Stimulated activated naive CD8-positive, alpha-beta T cell treated with anti-CD3 and anti-CD28 coated beads, Interleukin-15, amount 100 ng/mL, for 72 hours (primary cell): Measurements from ENCODE around the gene NSUN7.
A peak's percentile ranks its signal among the peaks of the same experiment; 100 is the strongest.
"Not testable (repeated sequence)": the region's sequence is repeated elsewhere in the genome, so short reads cannot be mapped to it uniquely, and the experiment has no call there.

ENCODE experiments used
- ATAC-seq: fragments of 150-1000 bp; cut with Tn5 transposase; 2 replicates; pipeline ENCODE4 v1.10.0; 2021; ENCODE audit warnings: mild to moderate bottlenecking, moderate library complexity
- DNase-seq, 2 donors: peaks; one replicate each; pipeline ENCODE4 v3.0.0; 2021 to 2022
- H3K27ac Mint-ChIP-seq, 2 donors: one replicate each; pipeline ENCODE4 v1.8.0; 2022; ENCODE audit warnings: mild to moderate bottlenecking in 2 of 2, mixed read lengths in 2 of 2, moderate library complexity in 2 of 2
- H3K27me3 Mint-ChIP-seq: one replicate; pipeline ENCODE4 v1.8.0; 2022; ENCODE audit warnings: mixed read lengths
- H3K4me1 Mint-ChIP-seq: one replicate; pipeline ENCODE4 v1.8.0; 2022; ENCODE audit warnings: mild to moderate bottlenecking, mixed read lengths
- H3K4me3 Mint-ChIP-seq, 2 donors: one replicate each; pipeline ENCODE4 v1.8.0; 2022; ENCODE audit warnings: mild to moderate bottlenecking in 2 of 2, mixed read lengths in 2 of 2, moderate library complexity in 1 of 2
- H3K9me3 Mint-ChIP-seq, 2 donors: one replicate each; pipeline ENCODE4 v1.8.0; 2022; ENCODE audit warnings: mixed read lengths in 2 of 2

Gene NSUN7

DNA sequence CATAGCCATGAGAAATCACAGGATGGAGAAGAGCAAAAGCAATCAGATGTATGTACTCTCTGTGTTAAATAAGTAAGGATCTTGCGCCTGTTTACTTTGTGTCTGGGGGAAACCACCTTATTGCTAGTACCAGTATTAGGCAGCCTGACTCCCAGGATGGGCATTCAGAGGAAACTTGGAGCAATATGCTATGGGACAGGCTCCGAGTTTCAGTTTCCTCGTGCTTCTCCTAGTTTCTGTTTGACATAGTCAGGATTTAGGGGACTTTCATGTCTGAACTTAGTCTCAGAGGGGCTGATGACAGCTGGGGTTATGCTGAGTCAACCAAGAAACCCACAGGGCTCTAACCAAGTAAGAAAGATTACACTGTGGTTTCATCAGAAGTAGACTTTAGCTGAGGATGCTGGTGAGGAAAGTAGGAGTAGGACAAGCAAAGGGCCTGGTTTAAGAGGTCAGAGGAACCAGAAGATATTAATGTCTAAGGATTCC is 13.5 kb downstream of the NSUN7 start:
- peak; percentile 99 for ATAC-seq
- Mint-ChIP-seq H3K27me3 (peaks cover 12% of the 10 kb centered on the region), H3K9me3 (no peaks in the 10 kb centered on the region), H3K27ac (peak overlapping the region; percentile 95 to 96), H3K4me1 (peaks cover 16% of the 10 kb centered on the region), H3K4me3 (peak overlapping the region in 1 of 2 donors; percentile 68)
- DNase-seq, result peak; percentile 54 to 77

DNA sequence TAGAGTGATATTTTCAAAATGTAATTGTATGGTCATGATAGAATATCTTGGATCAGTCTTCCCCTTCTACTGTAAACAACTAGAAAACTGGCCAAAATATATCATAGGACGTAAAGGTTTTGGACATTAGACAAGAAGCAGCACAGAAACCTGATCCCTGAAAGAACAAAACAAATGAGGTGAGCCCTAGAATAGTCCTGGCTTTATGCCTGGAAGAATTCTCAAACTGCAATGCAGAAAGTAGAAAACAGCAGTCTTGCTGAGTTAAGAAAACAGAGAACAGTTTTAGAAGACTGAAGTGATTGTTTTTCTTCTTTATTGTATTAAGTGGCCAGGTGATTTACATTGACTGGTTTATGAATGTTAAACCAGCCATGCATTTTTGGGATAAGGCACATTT is 19.5 kb downstream of the NSUN7 start:
- no peaks in the 10 kb centered on the region for H3K4me1 Mint-ChIP-seq
- H3K27me3 Mint-ChIP-seq, result peaks cover 12% of the 10 kb centered on the region
- no peak overlapping the region for H3K27ac Mint-ChIP-seq
- no peak for ATAC-seq
- no peak for DNase-seq
- H3K9me3 Mint-ChIP-seq, result no peaks in the 10 kb centered on the region
- no peak overlapping the region for H3K4me3 Mint-ChIP-seq

DNA sequence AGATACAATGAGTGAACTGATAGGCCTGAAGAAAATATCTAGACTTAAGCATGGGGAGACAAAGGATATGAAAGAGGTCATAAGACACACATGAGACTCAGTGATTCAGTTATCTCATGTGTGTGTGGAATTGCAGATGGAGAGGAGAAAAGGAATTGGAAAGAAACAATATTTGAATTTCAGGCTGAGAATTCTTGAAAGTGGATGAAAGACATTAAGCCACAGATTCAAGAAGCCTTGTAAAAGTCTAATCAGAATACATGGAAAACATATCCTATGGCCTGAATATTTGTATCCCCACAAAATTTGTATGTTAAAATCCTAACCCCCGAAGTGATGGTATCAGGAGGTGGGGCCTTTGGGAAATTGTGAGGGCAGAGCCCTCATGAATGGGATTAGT is 28.3 kb downstream of the NSUN7 start:
- H3K4me1 Mint-ChIP-seq, result no peaks in the 10 kb centered on the region
- no peak for DNase-seq
- no peak overlapping the region for H3K27ac Mint-ChIP-seq
- H3K27me3 Mint-ChIP-seq, result peaks cover 7% of the 10 kb centered on the region
- H3K9me3 Mint-ChIP-seq, result no peaks in the 10 kb centered on the region
- ATAC-seq, result no peak
- no peak overlapping the region for H3K4me3 Mint-ChIP-seq

DNA sequence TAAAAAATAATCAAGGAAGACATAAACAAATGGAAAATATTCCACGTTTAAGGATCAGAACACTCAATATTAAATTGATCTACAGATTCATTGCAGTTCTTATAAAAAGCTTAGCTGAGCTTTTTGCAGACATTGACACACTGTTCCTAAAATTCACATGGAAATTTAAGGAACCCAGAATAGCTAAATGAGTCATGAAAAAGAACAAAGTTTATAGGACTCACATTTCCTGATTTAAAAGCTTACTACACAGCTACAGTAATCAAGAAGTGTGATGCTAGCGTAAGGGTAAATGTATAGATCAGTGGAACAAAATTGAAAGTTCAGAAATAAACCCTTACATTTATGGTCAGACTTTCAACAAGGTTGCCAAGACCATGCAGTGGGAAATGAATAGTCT is 33.1 kb downstream of the NSUN7 start:
- H3K4me1 Mint-ChIP-seq, result no peaks in the 10 kb centered on the region
- H3K4me3 Mint-ChIP-seq, result no peak overlapping the region
- no peaks in the 10 kb centered on the region for H3K9me3 Mint-ChIP-seq
- peaks cover 32% of the 10 kb centered on the region for H3K27me3 Mint-ChIP-seq
- H3K27ac Mint-ChIP-seq, result no peak overlapping the region
- no peak for DNase-seq
- no peak for ATAC-seq

DNA sequence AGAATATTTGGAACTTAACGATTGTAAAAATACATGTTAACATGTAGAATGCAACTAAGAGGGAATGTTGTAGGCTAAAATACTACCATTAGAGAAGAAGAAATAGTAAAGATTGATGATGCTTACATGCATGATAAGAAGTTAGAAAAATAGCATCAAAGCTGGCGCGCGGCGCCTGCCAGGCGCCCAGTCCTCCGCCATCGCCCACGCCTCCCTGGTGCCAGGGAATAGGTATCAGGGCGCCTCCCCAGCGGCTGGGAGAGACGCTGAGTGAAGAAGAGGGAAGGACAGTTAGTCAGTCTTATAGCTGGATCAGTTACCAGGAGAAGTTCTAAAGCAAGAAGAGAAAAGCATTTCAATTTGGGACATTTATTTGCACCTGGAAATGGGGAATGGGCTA is 36.0 kb downstream of the NSUN7 start:
- DNase-seq, result no peak
- Mint-ChIP-seq H3K9me3 (no peaks in the 10 kb centered on the region), H3K4me1 (no peaks in the 10 kb centered on the region), H3K27ac (no peak overlapping the region), H3K4me3 (no peak overlapping the region), H3K27me3 (peaks cover 40% of the 10 kb centered on the region)
- ATAC-seq, result no peak

DNA sequence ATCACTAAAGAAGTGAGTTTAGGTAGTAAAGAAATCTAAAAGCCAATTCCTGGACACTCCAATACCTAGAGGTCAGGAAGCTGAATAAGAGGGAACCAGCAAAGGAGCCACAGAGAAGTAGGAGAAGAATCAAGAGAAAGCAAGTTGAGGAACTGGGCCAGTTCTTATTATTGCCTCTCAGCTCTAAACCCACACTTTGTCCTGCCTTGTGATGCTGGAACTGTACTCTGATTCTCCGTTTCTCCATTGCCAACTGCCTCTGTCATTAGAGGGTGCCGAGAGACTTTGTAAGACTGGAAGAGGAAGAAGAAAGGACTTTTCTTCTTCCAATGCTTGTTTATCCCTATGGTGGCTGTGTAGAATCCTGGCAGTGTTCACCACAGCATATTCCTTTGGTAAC is 38.6 kb downstream of the NSUN7 start:
- Mint-ChIP-seq H3K27me3 (peaks cover 32% of the 10 kb centered on the region), H3K27ac (no peak overlapping the region), H3K4me1 (no peaks in the 10 kb centered on the region), H3K9me3 (no peaks in the 10 kb centered on the region), H3K4me3 (no peak overlapping the region)
- DNase-seq, result no peak
- no peak for ATAC-seq

DNA sequence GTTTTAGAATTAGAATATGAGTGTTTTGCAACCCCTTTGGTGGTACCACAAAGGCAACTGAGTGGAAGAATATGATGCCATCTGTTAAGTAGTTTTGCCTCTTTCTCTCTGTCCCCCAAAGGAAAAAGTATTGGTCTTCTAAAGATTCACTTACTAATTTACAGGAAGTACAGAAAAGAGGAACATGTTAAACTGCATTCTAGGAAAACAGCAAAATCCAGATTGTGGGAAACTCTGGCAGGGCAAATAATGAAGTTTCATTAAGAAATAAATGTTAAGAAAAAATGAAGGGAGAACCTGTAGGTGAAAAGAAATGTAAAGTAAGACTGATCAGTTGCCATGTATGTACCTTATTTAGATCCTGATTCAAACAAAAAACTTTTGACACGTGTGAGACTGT is 39.3 kb downstream of the NSUN7 start:
- H3K4me1 Mint-ChIP-seq, result no peaks in the 10 kb centered on the region
- ATAC-seq, result no peak
- H3K4me3 Mint-ChIP-seq, result no peak overlapping the region
- peaks cover 27% of the 10 kb centered on the region for H3K27me3 Mint-ChIP-seq
- no peak for DNase-seq
- H3K9me3 Mint-ChIP-seq, result no peaks in the 10 kb centered on the region
- no peak overlapping the region for H3K27ac Mint-ChIP-seq

DNA sequence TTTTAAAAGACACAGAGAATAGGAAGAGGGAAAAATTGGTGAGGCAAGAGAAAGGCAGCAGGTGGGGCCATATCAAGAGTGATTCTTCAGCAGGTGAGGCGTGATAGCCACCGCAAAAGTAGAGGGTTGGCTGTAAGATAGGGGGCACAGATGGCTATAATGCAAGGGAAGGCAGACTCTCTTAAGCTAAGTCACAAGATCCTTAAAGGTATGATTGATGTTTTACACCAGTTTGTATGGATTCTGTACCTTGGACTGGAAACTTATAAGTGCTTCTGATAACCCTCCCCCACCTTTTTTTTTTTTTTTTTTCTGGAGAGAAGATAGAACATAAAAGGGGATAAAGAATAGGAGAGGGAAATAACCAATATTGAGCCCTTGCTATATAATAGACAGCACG is 40.0 kb downstream of the NSUN7 start:
- Mint-ChIP-seq H3K4me1 (no peaks in the 10 kb centered on the region), H3K27ac (no peak overlapping the region), H3K4me3 (no peak overlapping the region), H3K27me3 (peaks cover 19% of the 10 kb centered on the region), H3K9me3 (no peaks in the 10 kb centered on the region)
- ATAC-seq (no peak), DNase-seq (no peak)

DNA sequence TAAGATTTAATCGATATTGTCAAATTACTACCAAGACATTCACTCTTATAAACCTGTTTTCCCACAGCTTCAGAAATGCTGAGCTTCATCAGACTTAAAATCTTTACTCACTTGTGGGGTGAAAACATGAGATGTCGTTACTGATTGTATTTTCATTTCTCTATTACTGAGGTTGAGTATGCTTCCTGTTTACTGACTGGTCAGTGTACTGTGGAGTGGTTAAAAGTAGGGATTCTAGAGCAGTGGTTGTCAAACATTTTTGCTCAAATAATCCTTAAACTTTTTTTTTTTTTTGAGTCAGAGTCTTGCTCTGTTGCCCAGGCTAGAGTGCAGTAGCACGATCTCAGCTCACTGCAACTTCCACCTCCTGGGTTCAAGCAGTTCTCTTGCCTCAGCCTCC is 50.3 kb downstream of the NSUN7 start:
- no peak overlapping the region for H3K27ac Mint-ChIP-seq
- H3K27me3 Mint-ChIP-seq, result no peaks in the 10 kb centered on the region
- no peaks in the 10 kb centered on the region for H3K4me1 Mint-ChIP-seq
- no peak overlapping the region for H3K4me3 Mint-ChIP-seq
- H3K9me3 Mint-ChIP-seq, result no peaks in the 10 kb centered on the region
- DNase-seq (no peak), ATAC-seq (no peak)

DNA sequence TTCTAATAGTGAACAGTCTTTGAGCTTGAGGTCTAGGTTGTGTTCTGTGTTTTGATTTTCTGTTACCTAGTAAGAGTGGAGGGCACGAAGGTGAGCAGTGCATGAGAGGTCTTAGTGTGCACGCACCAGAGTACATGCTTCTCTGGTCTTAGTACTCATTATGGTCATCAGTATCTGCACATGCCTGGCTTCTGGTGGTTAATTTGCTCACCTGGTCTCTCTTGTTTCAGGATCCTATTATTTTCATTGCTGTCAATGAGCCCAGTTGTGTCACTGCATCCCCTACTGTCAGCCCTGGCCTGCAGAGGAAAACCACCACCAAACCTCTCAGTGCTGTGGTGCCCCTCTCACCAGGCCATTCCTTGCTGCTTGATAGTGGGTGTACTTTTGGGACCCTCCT is 54.8 kb downstream of the NSUN7 start:
- Mint-ChIP-seq H3K4me3 (no peak overlapping the region), H3K27me3 (no peaks in the 10 kb centered on the region), H3K4me1 (no peaks in the 10 kb centered on the region), H3K27ac (no peak overlapping the region), H3K9me3 (no peaks in the 10 kb centered on the region)
- DNase-seq, result no peak
- no peak for ATAC-seq

DNA sequence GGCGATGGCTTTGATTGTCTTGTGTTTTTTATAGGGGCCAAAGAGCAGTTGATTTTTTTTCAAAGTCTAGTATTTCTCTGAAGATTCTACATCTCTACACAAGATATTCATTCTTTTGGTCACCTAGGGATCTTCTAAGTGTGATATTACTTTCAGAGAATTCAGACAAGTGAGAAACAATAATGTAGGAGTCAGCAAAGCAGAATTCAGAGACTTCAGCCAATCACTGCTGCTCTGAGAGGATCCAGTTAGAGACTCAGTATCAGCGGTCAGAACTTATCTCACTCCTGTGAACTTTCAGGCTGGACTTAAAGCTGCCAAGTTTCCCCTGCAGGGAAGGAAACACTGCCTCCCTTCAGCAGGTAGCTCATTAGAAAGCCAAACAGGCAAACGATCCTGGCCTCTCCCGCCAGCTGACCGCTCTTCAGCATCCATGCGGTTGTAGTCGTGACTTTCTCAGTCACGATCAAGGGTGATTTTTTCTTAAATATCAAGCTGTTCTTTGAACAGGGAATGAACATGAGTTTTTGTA is 59.2 kb downstream of the NSUN7 start:
- ATAC-seq, result no peak
- Mint-ChIP-seq H3K27ac (peak overlapping the region in 1 of 2 donors; percentile 50), H3K4me3 (no peak overlapping the region), H3K4me1 (no peaks in the 10 kb centered on the region), H3K9me3 (no peaks in the 10 kb centered on the region), H3K27me3 (no peaks in the 10 kb centered on the region)
- no peak for DNase-seq

DNA sequence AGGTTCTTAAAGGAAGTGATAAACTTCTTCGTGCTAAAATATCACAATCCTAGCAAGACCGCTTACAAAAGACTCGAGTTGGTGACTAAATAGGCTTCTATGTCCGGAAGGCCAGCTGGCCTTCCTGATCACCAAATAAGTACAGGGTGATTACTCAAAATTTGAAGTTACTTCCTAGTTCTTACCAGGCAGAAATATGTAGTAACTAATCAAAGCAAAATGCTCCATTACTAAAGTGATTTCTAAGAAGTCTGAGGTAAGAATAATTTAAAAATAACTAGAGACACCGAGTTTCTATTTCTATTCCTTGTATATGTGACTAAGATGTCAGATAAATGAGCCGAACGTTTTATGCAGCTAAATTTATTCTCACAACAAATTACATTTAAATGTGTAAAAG is 62.2 kb downstream of the NSUN7 start:
- Mint-ChIP-seq H3K9me3 (no peaks in the 10 kb centered on the region), H3K27me3 (no peaks in the 10 kb centered on the region), H3K4me3 (no peak overlapping the region), H3K27ac (no peak overlapping the region), H3K4me1 (no peaks in the 10 kb centered on the region)
- DNase-seq (no peak), ATAC-seq (no peak)

DNA sequence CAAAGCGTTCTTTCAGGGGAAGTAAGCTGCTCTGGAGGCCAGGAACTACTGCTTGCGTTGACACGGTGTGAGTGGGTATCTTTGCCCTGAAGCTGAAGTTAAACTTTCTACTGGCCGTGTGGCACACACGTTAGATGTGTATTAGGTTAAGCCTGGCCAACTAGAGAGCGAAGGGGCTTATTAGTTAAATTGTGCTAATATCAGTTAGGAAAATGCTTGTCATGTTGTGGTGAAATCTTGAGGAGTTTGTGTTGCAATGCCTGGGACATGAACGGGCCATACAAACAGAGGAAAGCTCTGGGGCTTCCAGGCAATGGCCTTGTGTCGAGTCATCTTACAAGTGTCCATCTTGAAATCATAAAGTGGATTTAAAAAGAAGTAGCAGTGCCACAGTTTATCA is 62.6 kb downstream of the NSUN7 start:
- no peaks in the 10 kb centered on the region for H3K9me3 Mint-ChIP-seq
- no peak for ATAC-seq
- H3K4me3 Mint-ChIP-seq, result no peak overlapping the region
- H3K27ac Mint-ChIP-seq, result no peak overlapping the region
- H3K4me1 Mint-ChIP-seq, result no peaks in the 10 kb centered on the region
- no peaks in the 10 kb centered on the region for H3K27me3 Mint-ChIP-seq
- DNase-seq, result no peak

DNA sequence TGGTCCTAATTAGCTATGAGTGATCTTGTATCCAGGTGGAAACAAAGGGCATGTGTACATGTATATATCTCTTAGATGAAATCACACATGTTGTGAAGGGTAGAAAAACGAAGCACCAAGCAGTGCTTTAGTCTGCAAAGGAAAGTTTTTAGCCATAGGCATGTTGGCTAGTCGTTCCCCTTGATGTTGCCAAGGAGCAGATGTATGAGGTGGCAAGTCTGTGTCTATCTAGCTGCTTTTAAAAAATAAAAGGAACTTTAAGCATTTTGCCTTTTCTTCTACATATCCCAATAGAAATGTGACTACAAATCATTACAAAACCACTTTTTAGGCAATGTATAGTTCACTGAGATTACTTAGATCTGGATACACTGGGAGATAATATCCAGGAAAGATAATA is 63.1 kb downstream of the NSUN7 start:
- H3K4me3 Mint-ChIP-seq, result no peak overlapping the region
- no peak overlapping the region for H3K27ac Mint-ChIP-seq
- H3K9me3 Mint-ChIP-seq, result no peaks in the 10 kb centered on the region
- H3K4me1 Mint-ChIP-seq, result no peaks in the 10 kb centered on the region
- ATAC-seq (no peak), DNase-seq (no peak)
- H3K27me3 Mint-ChIP-seq, result no peaks in the 10 kb centered on the region

DNA sequence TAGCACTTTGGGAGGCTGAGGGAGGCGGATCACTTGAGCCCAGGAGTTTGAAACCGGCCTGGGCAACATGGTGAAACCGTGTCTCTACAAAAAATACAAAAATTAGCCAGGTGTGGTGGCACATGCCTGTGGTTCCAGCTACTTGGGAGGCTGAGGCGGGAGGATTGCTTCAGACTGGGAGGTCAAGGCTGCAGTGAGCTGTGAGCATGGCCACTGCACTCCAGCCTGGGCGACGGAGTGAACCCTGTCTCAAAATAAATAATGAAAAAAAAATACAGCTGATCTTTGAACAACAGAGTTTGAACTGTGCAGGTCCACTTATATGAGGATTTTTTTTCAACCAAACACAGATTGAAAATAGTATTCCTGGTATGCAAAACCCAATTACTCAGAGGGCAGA is 67.4 kb downstream of the NSUN7 start:
- not testable (repeated sequence) for ATAC-seq, H3K4me3 Mint-ChIP-seq, H3K27ac Mint-ChIP-seq, H3K27me3 Mint-ChIP-seq, DNase-seq, H3K4me1 Mint-ChIP-seq, H3K9me3 Mint-ChIP-seq

DNA sequence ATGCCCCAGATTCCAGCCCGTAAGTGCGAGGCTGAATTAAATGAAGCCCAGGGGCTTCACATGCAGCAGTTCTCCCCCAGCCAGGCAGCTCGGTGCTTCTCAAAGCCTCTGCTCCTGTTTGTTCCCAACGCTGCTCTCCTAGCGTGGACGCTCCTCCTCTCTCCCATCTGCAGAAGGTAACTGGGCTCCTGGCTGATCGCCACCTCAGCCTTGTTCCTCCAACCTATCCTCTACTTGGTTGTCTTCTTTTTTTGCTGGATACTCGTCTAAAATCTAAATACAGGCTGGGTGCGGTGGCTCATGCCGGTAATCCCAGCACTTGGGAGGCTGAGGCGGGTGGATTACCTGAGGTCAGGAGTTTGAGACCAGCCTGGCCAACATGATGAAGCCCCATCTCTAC is 70.3 kb downstream of the NSUN7 start:
- H3K4me1 Mint-ChIP-seq, result no peaks in the 10 kb centered on the region

DNA sequence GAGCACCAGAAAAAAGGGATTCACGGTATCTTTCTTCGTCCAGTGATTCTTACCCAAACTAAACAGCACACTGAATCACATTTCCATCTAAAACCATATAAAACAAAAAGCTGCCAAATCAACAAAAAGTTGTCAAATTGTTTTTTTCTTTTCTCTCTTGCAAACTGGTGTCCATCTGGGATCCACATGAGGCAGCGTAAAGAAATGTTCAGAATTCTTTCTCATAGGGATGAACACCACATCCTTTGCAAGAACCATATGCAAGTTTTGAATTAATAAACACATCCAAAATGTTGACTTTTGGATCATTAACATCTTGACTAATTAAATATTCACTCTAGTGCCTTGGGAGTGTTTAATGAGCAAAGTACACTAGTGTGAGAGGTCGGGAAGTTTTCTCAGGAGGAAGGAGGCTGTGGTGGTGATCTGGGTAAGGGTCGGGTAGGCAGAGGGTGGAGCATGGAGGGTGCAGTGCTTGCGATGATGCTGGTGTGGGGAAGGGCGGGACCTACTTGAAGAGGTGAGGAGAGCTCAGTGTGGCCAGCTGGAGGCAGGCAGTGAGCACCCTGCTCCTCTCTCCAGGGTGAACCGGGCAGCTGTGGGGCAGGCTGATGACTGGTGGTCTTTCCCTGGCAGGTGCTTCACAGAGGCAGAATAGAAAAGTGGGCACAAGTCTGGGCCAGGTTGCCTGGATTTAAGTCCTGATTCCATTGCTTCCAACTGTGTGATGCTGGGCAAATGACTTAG is 72.8 kb downstream of the NSUN7 start:
- Mint-ChIP-seq H3K9me3 (peaks cover 0 to 3% of the 10 kb centered on the region in 2 donors), H3K4me1 (no peaks in the 10 kb centered on the region), H3K27me3 (peaks cover 7% of the 10 kb centered on the region), H3K27ac (peak overlapping the region; percentile 7 to 23), H3K4me3 (no peak overlapping the region)
- DNase-seq (no peak), ATAC-seq (no peak)

More for the DNA sequence above, 70.3 kb downstream of the NSUN7 start:
- Mint-ChIP-seq H3K9me3 (no peaks in the 10 kb centered on the region), H3K4me3 (no peak overlapping the region), H3K27ac (peak overlapping the region in 1 of 2 donors; percentile 81), H3K27me3 (peaks cover 7% of the 10 kb centered on the region)
- ATAC-seq, result no peak
- DNase-seq, result no peak
